ENCODE data around the gene RBM20.
A peak's percentile ranks its signal among the peaks of the same experiment; 100 is the strongest.
"Not testable (repeated sequence)": the region's sequence is repeated elsewhere in the genome, so short reads cannot be mapped to it uniquely, and the experiment has no call there.

Gene RBM20

GRCh38 chr10:110865809-110866482 is 221.8 kb downstream of the RBM20 start:
- H3K4me3 ChIP-seq (ENCODE audit: low read depth in 1 of 2, low read length in 1 of 2) = no peak overlapping the region
- TF ChIP-seq CTCF (IDR thresholded peaks at IDR 0.05) = no peak
- H3K27ac ChIP-seq = peak overlapping the region; percentile 99
- peaks cover 85 to 91% of the 10 kb centered on the region in 2 experiments for H3K4me1 ChIP-seq (ENCODE audit: control insufficient read depth in 1 of 2, insufficient read depth in 1 of 2, low read depth in 1 of 2, low read length in 1 of 2)
- H3K27me3 ChIP-seq = no peaks in the 10 kb centered on the region
- no peaks in the 10 kb centered on the region for H3K36me3 ChIP-seq
- H3K9me3 ChIP-seq = no peaks in the 10 kb centered on the region

GRCh38 chr10:110867011-110867806 is 223.1 kb downstream of the RBM20 start:
- not testable (repeated sequence) for H3K36me3 ChIP-seq; H3K9me3 ChIP-seq; H3K27me3 ChIP-seq; H3K4me3 ChIP-seq (ENCODE audit: low read depth in 1 of 2, low read length in 1 of 2)
- Histone ChIP-seq H3K27ac (peak overlapping the region; percentile 99), H3K4me1 (ENCODE audit: control insufficient read depth in 1 of 2, insufficient read depth in 1 of 2, low read depth in 1 of 2, low read length in 1 of 2) (peaks cover 78 to 84% of the 10 kb centered on the region in 2 experiments)

- peaks cover 72 to 79% of the 10 kb centered on the region in 2 experiments for H3K4me1 ChIP-seq (ENCODE audit: control insufficient read depth in 1 of 2, insufficient read depth in 1 of 2, low read depth in 1 of 2, low read length in 1 of 2)
- H3K9me3 ChIP-seq = no peaks in the 10 kb centered on the region
- peak overlapping the region; percentile 99 for H3K27ac ChIP-seq
- no peaks in the 10 kb centered on the region for H3K27me3 ChIP-seq
- H3K36me3 ChIP-seq = no peaks in the 10 kb centered on the region
- H3K4me3 ChIP-seq (ENCODE audit: low read depth in 1 of 2, low read length in 1 of 2) = no peak overlapping the region
- TF ChIP-seq CTCF (IDR thresholded peaks at IDR 0.05) = no peak
These were observed 223.8 kb downstream of the RBM20 start for GRCh38 chr10:110867807-110868465.

- Histone ChIP-seq H3K27me3 (no peaks in the 10 kb centered on the region), H3K9me3 (no peaks in the 10 kb centered on the region), H3K4me1 (ENCODE audit: control insufficient read depth in 1 of 2, insufficient read depth in 1 of 2, low read depth in 1 of 2, low read length in 1 of 2) (peaks cover 72 to 79% of the 10 kb centered on the region in 2 experiments), H3K27ac (peak overlapping the region; percentile 99), H3K36me3 (no peaks in the 10 kb centered on the region), H3K4me3 (ENCODE audit: low read depth in 1 of 2, low read length in 1 of 2) (no peak overlapping the region)
- TF ChIP-seq CTCF (IDR thresholded peaks at IDR 0.05) = no peak
These were observed 224.8 kb downstream of the RBM20 start for GRCh38 chr10:110868981-110869380.

- Histone ChIP-seq H3K27ac (peak overlapping the region; percentile 99), H3K9me3 (no peaks in the 10 kb centered on the region), H3K4me1 (ENCODE audit: control insufficient read depth in 1 of 2, insufficient read depth in 1 of 2, low read depth in 1 of 2, low read length in 1 of 2) (peaks cover 59 to 70% of the 10 kb centered on the region in 2 experiments), H3K27me3 (no peaks in the 10 kb centered on the region), H3K36me3 (no peaks in the 10 kb centered on the region), H3K4me3 (ENCODE audit: low read depth in 1 of 2, low read length in 1 of 2) (peak overlapping the region; percentile 91 to 95)
- no peak for TF ChIP-seq CTCF (IDR thresholded peaks at IDR 0.05)
These were observed 226.7 kb downstream of the RBM20 start for GRCh38 chr10:110870823-110871297.
